Posterior vena cava (tissue), 2 donors: ENCODE measurements around the gene OXSR1. TPM values are rescaled to one million over a fixed set of nuclear protein-coding genes. Genes with fewer than 3 reads are reported as not detected.
"Not testable (repeated sequence)": the region's sequence is repeated elsewhere in the genome, so short reads cannot be mapped to it uniquely, and the experiment has no call there.

Experiments used
- DNase-seq: peaks from one replicate; pipeline ENCODE4 v3.0.0-alpha.2; 2020; ENCODE audit warnings: low spot score
- intact Hi-C, 2 donors: fragments of 100-400 bp; cut with DNase I; formaldehyde crosslinking; loops; one replicate each; pipeline versions ENCODE4 v1.14.1 to v1.14.2; 2022 to 2023
- total RNA-seq, 2 donors: library from RNA; stranded (reverse); fragmentation: NEBNext Ultra II Directional; extraction: Animal tissue kit (Norgen Biotek cat#: 25700); gene quantifications; one replicate each; pipeline ENCODE4 v1.2.1, GENCODE V29; 2021
- donor health status: DM: yes; HTN: yes; CAD: no.
- donor health status: DM: yes; HTN: yes; CAD: no.

Gene OXSR1
- total RNA-seq, 2 donors from 2014 or later, result 30.4 to 52.3 TPM

DNA sequence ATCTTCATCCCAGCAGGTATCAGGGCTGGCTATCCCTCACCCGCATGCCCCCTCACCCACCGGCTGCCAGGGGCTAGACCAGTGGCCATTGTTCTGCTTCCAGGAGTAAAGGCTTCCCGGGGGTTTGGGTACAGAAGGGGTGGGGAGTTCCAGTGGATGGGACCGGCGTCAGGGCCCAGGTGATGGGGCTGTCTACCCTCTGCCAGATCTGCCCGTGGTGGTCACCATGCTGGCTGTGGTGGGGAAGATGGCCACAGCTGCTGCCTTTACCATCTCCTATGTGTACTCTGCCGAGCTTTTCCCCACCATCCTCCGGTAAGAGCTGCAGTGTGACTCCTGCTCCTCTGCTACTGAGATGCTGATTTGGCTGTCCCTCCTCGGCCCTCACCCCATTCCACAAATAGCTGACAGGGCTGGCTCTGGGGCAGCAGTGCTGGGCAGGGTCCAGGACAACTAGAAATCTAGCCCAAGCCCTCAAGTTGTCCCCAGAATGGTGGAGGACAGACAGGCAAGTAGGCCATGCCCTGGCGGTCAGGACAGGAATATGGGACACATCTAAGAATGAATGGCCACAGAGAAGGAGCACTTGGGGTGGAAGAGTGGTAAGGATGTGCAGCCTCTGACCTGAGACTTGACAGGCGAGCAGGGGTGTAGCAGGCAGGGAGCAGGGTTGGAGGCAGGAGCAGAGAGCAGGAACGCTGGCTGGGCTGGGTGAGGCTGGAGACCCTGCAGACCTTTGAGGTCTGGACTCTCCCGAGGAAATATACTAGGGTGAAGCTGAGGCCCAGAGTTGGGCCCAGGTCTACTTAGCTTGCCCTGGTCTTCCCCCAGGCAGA is 111.0 kb downstream of the OXSR1 start:
- DNase-seq, result no peak
- intact Hi-C loops, result no loop called here

DNA sequence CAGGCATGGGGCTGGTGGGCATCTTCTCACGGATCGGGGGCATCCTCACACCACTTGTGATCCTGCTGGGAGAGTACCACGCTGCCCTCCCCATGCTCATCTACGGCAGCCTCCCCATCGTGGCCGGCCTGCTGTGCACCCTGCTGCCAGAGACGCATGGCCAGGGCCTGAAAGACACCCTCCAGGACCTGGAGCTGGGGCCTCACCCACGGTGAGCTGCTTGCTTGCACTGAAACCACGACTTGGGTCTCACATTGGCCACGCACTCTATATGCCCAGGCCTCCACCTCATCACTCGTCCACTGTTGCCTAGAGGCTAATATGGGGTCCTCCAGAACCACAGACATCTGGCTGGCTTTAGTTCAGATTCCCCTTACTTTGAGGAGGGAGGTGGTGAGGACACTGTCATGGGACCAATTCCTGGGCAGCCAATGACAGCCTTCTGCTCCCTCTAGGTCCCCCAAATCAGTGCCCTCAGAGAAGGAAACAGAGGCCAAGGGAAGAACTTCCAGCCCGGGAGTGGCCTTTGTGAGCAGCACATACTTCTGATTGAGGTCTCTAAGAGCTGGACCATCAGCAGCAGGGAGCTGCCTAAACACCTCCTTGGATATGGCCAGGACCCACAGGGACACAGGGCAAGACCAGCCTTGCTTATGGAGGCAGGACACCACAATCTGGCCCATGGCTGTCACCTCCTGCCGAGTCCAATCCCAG is 111.7 kb downstream of the OXSR1 start:
- no peak for DNase-seq
- intact Hi-C loops, result no loop called here

- intact Hi-C loops, result no loop called here
- no peak for DNase-seq
Measured at GRCh38 chr3:38278841-38279240, 113.5 kb downstream of the OXSR1 start.

- intact Hi-C loops, result no loop called here
- no peak for DNase-seq
Measured at GRCh38 chr3:38281895-38282686, 116.8 kb downstream of the OXSR1 start, which contains the start of gene SLC22A14. Gene SLC22A14, plus strand, starts transcription at chr3:38282294. Its CDS starts 23,733 bp downstream, at chr3:38306027.

GRCh38 chr3:38283810-38284755 is 118.7 kb downstream of the OXSR1 start:
- DNase-seq, result no peak
- intact Hi-C loops, result no loop called here

GRCh38 chr3:38284756-38285150 is 119.4 kb downstream of the OXSR1 start:
- intact Hi-C loops, result no loop called here
- no peak for DNase-seq

GRCh38 chr3:38289286-38290217 is 124.2 kb downstream of the OXSR1 start:
- DNase-seq, result peak; percentile 44
- intact Hi-C loops, result loop anchor here in 1 of 2 donors (2.0 kb wide), 1 partner anchor 77 kb away; no protein-coding TSS in a partner anchor

- intact Hi-C loops, result not testable (repeated sequence)
Measured at GRCh38 chr3:38297053-38297452, 131.7 kb downstream of the OXSR1 start.

GRCh38 chr3:38297537-38297936 is 132.2 kb downstream of the OXSR1 start:
- DNase-seq, result no peak
- intact Hi-C loops, result no loop called here

More at GRCh38 chr3:38297053-38297452, 131.7 kb downstream of the OXSR1 start:
- not testable (repeated sequence) for DNase-seq

GRCh38 chr3:38297947-38298711 is 132.8 kb downstream of the OXSR1 start:
- intact Hi-C loops, result no loop called here
- no peak for DNase-seq

Other genes starting within 250 kb of the OXSR1 start
- 1 to 10 TPM; 3.4 to 5.9 TPM for gene VILL, start 174.8 kb upstream of the OXSR1 start, total RNA-seq
- 10 to 100 TPM; 32.5 to 40.9 TPM for gene PLCD1, start 135.9 kb upstream of the OXSR1 start, total RNA-seq
- under 1 TPM; 0.14 to 0.51 TPM for gene DLEC1, start 126.3 kb upstream of the OXSR1 start, total RNA-seq
- 10 to 100 TPM; 29.8 to 41.9 TPM for gene ACAA1, start 28.4 kb upstream of the OXSR1 start, total RNA-seq
- gene MYD88, start 26.9 kb upstream of the OXSR1 start, total RNA-seq, result 10 to 100 TPM; 24.7 to 26.3 TPM
- under 1 TPM; 0.32 to 0.48 TPM for gene SLC22A13, start 100.3 kb downstream of the OXSR1 start, total RNA-seq
- gene SLC22A14, start 116.8 kb downstream of the OXSR1 start, total RNA-seq, result under 1 TPM in 1 of 2 donors, not detected in 1; 0.38 TPM
- 1 to 10 TPM; 4.5 to 6.3 TPM for gene XYLB, start 181.2 kb downstream of the OXSR1 start, total RNA-seq